SK-N-SH (cell line): ENCODE measurements around the gene ARID1B. TPM values are rescaled to one million over a fixed set of nuclear protein-coding genes. Genes with fewer than 3 reads are reported as not detected.

Source experiments
- CTCF ChIA-PET: fragments of 300-600, 350-600 bp; formaldehyde crosslinking; extraction: SDS; loops from one replicate; lab custom pipeline; 2021; lab: Yijun Ruan, JAX
- POLR2A ChIA-PET: fragments of 350-600 bp; sonication (Branson Sonifier 250); formaldehyde crosslinking; extraction: SDS; loops from one replicate; lab custom pipeline; 2020; ENCODE audit warnings: antibody characterized with exemption, inconsistent platforms; lab: Yijun Ruan, JAX
- DNase-seq: peaks from one replicate; pipeline ENCODE4 v3.0.0; 2012
- H2AFZ ChIP-seq: fragments of 200-600 bp; sonication (generic); 2 replicates; pipeline ENCODE4 v1.8.1; 2016; ENCODE audit warnings: antibody characterized with exemption, mild to moderate bottlenecking, low read depth
- H3F3A ChIP-seq: fragments of 200-600 bp; sonication (generic); replicated peaks from 2 replicates; pipeline ENCODE3; 2016; ENCODE audit warnings: antibody characterized with exemption, mild to moderate bottlenecking; ENCODE audit not compliant: insufficient read depth
- H3K27ac ChIP-seq, 2 experiments: fragments of 200-500 bp in 1 of 2; fragments of 200-600 bp in 1 of 2; sonication (Bioruptor generic) in 1 of 2; sonication (generic), shearing (Covaris generic) in 1 of 2; 2 replicates each; pipeline versions ENCODE4 v1.5.1 to v1.6.1; 2014 to 2016; ENCODE audit warnings: low read depth in 2 of 2, inconsistent platforms in 1 of 2, low read length in 1 of 2, mild to moderate bottlenecking in 1 of 2, mixed read lengths in 1 of 2
- H3K27me3 ChIP-seq: fragments of 200-600 bp; sonication (generic), shearing (Covaris generic); 2 replicates; pipeline ENCODE4 v1.6.1; 2016; ENCODE audit warnings: mixed run types; ENCODE audit not compliant: insufficient read depth
- H3K36me3 ChIP-seq, 2 experiments: fragments of 200-500 bp in 1 of 2; fragments of 200-600 bp in 1 of 2; sonication (Bioruptor generic) in 1 of 2; sonication (generic) in 1 of 2; replicated peaks in 1 of 2; 2 replicates each; pipeline versions ENCODE3 to v1.5.1; 2014 to 2016; ENCODE audit warnings: low read length in 1 of 2, mild to moderate bottlenecking in 1 of 2; ENCODE audit not compliant: insufficient read depth in 2 of 2, control insufficient read depth in 1 of 2
- H3K4me1 ChIP-seq, 2 experiments: fragments of 200-500 bp in 1 of 2; fragments of 200-600 bp in 1 of 2; sonication (Bioruptor generic) in 1 of 2; sonication (generic), shearing (Covaris generic) in 1 of 2; 2 replicates each; pipeline versions ENCODE4 v1.5.1 to v1.6.1; 2014 to 2016; ENCODE audit warnings: low read depth in 1 of 2, low read length in 1 of 2, mixed run types in 1 of 2; ENCODE audit not compliant: insufficient read depth in 2 of 2, control insufficient read depth in 1 of 2
- H3K4me2 ChIP-seq: fragments of 200-600 bp; sonication (generic), shearing (Covaris generic); 2 replicates; pipeline ENCODE4 v1.6.1; 2017; ENCODE audit warnings: mixed run types
- H3K4me3 ChIP-seq, 2 experiments: fragments of 200-500 bp in 1 of 2; fragments of 200-600 bp in 1 of 2; sonication (Bioruptor generic) in 1 of 2; sonication (generic), shearing (Covaris generic) in 1 of 2; 2 replicates each; pipeline versions ENCODE4 v1.5.1 to v1.8.1; 2014 to 2016; ENCODE audit warnings: low read depth in 2 of 2, inconsistent platforms in 1 of 2, low read length in 1 of 2, mild to moderate bottlenecking in 1 of 2, mixed read lengths in 1 of 2, moderate library complexity in 1 of 2
- H3K79me2 ChIP-seq: fragments of 200-600 bp; sonication (generic); 2 replicates; pipeline ENCODE4 v1.8.1; 2017; ENCODE audit warnings: mild to moderate bottlenecking; ENCODE audit not compliant: insufficient read depth
- H3K9ac ChIP-seq: fragments of 200-600 bp; sonication (generic); 2 replicates; pipeline ENCODE4 v1.6.1; 2017; ENCODE audit warnings: mixed run types
- H3K9me2 ChIP-seq: fragments of 200-600 bp; sonication (generic); 2 replicates; pipeline ENCODE4 v1.6.1; 2017; ENCODE audit warnings: mixed run types
- H3K9me3 ChIP-seq: fragments of 200-600 bp; sonication (generic); 2 replicates; pipeline ENCODE4 v1.6.1; 2017; ENCODE audit warnings: mixed run types, mild to moderate bottlenecking, moderate library complexity
- H4K20me1 ChIP-seq: fragments of 200-600 bp; sonication (generic); 2 replicates; pipeline ENCODE4 v1.6.1; 2017; ENCODE audit warnings: mild to moderate bottlenecking, mixed run types; ENCODE audit not compliant: insufficient read depth
- EP300 ChIP-seq, 2 experiments: IDR thresholded peaks; 2 replicates each; pipeline versions ENCODE4 v1.4.0 to v1.6.1; 2012; ENCODE audit warnings: borderline replicate concordance in 1 of 2, low read depth in 1 of 2, low read length in 1 of 2
- EZH2phosphoT487 ChIP-seq: fragments of 200-600 bp; sonication (generic); IDR thresholded peaks from 2 replicates; pipeline ENCODE4 v1.6.1; 2017; ENCODE audit warnings: low read depth, mixed run types, mild to moderate bottlenecking, antibody characterized with exemption, moderate library complexity, borderline replicate concordance
- GATA2 ChIP-seq: sonication (generic); formaldehyde crosslinking; IDR thresholded peaks from 2 replicates; pipeline ENCODE4 v1.5.0; 2020; ENCODE audit warnings: mild to moderate bottlenecking, missing genetic modification reagents
- MEF2A ChIP-seq: IDR thresholded peaks from 2 replicates; pipeline ENCODE4 v1.4.0; 2012; ENCODE audit warnings: low read depth, borderline replicate concordance
- MXI1 ChIP-seq: IDR thresholded peaks from 2 replicates; pipeline ENCODE4 v1.6.1; 2012; ENCODE audit warnings: mild to moderate bottlenecking, low read depth, low read length, improper control_type of control experiment
- POLR2AphosphoS5 ChIP-seq: IDR thresholded peaks from 2 replicates; pipeline ENCODE4 v1.6.1; 2012; ENCODE audit warnings: low read depth, low read length
- RAD21 ChIP-seq: IDR thresholded peaks from 2 replicates; pipeline ENCODE4 v1.6.1; 2012; ENCODE audit warnings: mild to moderate bottlenecking, low read length
- RCOR1 ChIP-seq: fragments of 150-350 bp; IDR thresholded peaks from 2 replicates; pipeline ENCODE4 v1.6.1; 2017; ENCODE audit warnings: antibody characterized with exemption, low read length
- RXRA ChIP-seq: IDR thresholded peaks from 2 replicates; pipeline ENCODE4 v1.4.0; 2012; ENCODE audit warnings: low read depth, mild to moderate bottlenecking, borderline replicate concordance
- TEAD4 ChIP-seq: IDR thresholded peaks from 2 replicates; pipeline ENCODE4 v1.4.0; 2012; ENCODE audit warnings: mild to moderate bottlenecking, borderline replicate concordance; ENCODE audit not compliant: insufficient read depth
- ZBTB33 ChIP-seq: IDR thresholded peaks from 2 replicates; pipeline ENCODE4 v1.4.0; 2012; ENCODE audit warnings: low read depth, borderline replicate concordance
- WGBS: methylation state at CpG from one replicate; pipeline ENCODE4 v1.1.6; 2017; ENCODE audit warnings: low lambda C conversion rate; 5-methylcytosine and 5-hydroxymethylcytosine counted together
- polyA plus RNA-seq, 3 experiments: library from polyadenylated mRNA; depleted of rRNA; stranded (reverse); fragments of >200 nt; gene quantifications; 2 replicates each; pipeline ENCODE4 v1.2.3, GENCODE V29; 2012
- TF ChIP-seq, protein P1 (sequence below): IDR thresholded peaks from 2 replicates; pipeline ENCODE4 v1.4.0; 2012; ENCODE audit warnings: low read depth
- TF ChIP-seq, protein P2 (sequence below): IDR thresholded peaks from 2 replicates; pipeline ENCODE4 v1.6.1; 2012; ENCODE audit warnings: mild to moderate bottlenecking, low read depth, low read length, moderate library complexity

Gene ARID1B
- polyA plus RNA-seq, 1 of the 3 experiments (the other 2 are of a cell fraction), result 13.6 TPM

- ChIA-PET POLR2A (no interaction called here), CTCF (interaction anchor here (0.8 to 2.2 kb wide), 4 partner anchors 9 to 184 kb away, joined by 3 to 10 read pairs (median 3); no protein-coding TSS in a partner anchor)
- Histone ChIP-seq H3K4me2 (no peak overlapping the region), H3K9me3 (no peaks in the 10 kb centered on the region), H3F3A (peaks cover 4% of the 10 kb centered on the region), H3K79me2 (peaks cover 95% of the 10 kb centered on the region), H2AFZ (no peak overlapping the region), H3K9me2 (no peaks in the 10 kb centered on the region), H3K27ac (no peak overlapping the region; a peak in 1 of 4 replicates), H4K20me1 (peaks cover 39% of the 10 kb centered on the region), H3K9ac (no peak overlapping the region), H3K27me3 (no peaks in the 10 kb centered on the region), H3K4me1 (peaks cover 0 to 7% of the 10 kb centered on the region in 2 experiments; a peak in 3 of 4 replicates), H3K4me3 (no peak overlapping the region), H3K36me3 (no peaks in the 10 kb centered on the region)
- TF ChIP-seq POLR2AphosphoS5, result no peak
- TF ChIP-seq RXRA, result no peak
- TF ChIP-seq TEAD4, result no peak
- no peak for TF ChIP-seq MEF2A
- TF ChIP-seq, protein P1, sequence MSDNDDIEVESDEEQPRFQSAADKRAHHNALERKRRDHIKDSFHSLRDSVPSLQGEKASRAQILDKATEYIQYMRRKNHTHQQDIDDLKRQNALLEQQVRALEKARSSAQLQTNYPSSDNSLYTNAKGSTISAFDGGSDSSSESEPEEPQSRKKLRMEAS, result no peak
- TF ChIP-seq, protein P2, sequence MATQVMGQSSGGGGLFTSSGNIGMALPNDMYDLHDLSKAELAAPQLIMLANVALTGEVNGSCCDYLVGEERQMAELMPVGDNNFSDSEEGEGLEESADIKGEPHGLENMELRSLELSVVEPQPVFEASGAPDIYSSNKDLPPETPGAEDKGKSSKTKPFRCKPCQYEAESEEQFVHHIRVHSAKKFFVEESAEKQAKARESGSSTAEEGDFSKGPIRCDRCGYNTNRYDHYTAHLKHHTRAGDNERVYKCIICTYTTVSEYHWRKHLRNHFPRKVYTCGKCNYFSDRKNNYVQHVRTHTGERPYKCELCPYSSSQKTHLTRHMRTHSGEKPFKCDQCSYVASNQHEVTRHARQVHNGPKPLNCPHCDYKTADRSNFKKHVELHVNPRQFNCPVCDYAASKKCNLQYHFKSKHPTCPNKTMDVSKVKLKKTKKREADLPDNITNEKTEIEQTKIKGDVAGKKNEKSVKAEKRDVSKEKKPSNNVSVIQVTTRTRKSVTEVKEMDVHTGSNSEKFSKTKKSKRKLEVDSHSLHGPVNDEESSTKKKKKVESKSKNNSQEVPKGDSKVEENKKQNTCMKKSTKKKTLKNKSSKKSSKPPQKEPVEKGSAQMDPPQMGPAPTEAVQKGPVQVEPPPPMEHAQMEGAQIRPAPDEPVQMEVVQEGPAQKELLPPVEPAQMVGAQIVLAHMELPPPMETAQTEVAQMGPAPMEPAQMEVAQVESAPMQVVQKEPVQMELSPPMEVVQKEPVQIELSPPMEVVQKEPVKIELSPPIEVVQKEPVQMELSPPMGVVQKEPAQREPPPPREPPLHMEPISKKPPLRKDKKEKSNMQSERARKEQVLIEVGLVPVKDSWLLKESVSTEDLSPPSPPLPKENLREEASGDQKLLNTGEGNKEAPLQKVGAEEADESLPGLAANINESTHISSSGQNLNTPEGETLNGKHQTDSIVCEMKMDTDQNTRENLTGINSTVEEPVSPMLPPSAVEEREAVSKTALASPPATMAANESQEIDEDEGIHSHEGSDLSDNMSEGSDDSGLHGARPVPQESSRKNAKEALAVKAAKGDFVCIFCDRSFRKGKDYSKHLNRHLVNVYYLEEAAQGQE, result no peak
- TF ChIP-seq RCOR1, result no peak
- TF ChIP-seq EZH2phosphoT487, result no peak
- no peak for TF ChIP-seq MXI1
- TF ChIP-seq ZBTB33, result no peak
- TF ChIP-seq EP300 (IDR thresholded peaks at IDR 0.05; ENCODE audit: borderline replicate concordance in 1 of 2, low read depth in 1 of 2, low read length in 1 of 2), result no peak
- no peak for TF ChIP-seq RAD21
- no peak for TF ChIP-seq GATA2 (CRISPR knock-in tag)
- 86% methylated on average over 10 of the region's 10 CpGs for WGBS
- no peak for DNase-seq
Observed at GRCh38 chr6:156963712-156964700, 186.8 kb downstream of the ARID1B start.
